Adipocyte (in vitro differentiated cells): ENCODE data around the gene ALPG.

Source experiments
- DNase-seq: peaks from one replicate; pipeline ENCODE4 v3.0.0-alpha.2; 2015; ENCODE audit warnings: low read depth
- H3K27me3 ChIP-seq: replicated peaks from 2 replicates; pipeline ENCODE4 v1.7.0; 2013; ENCODE audit warnings: mild to moderate bottlenecking, low read length, moderate library complexity; ENCODE audit not compliant: control insufficient read depth, insufficient read depth
- H3K36me3 ChIP-seq: 2 replicates; pipeline ENCODE4 v1.7.0; 2013; ENCODE audit warnings: low read length, mild to moderate bottlenecking, moderate library complexity; ENCODE audit not compliant: control insufficient read depth, insufficient read depth, severe bottlenecking
- H3K4me1 ChIP-seq: 2 replicates; pipeline ENCODE4 v1.7.0; 2013; ENCODE audit warnings: mild to moderate bottlenecking, low read length, moderate library complexity; ENCODE audit not compliant: control insufficient read depth, insufficient read depth
- H3K4me3 ChIP-seq: 2 replicates; pipeline ENCODE4 v1.7.0; 2013; ENCODE audit warnings: mild to moderate bottlenecking, low read length, moderate library complexity
- H3K9ac ChIP-seq: 2 replicates; pipeline ENCODE4 v1.7.0; 2013; ENCODE audit warnings: mild to moderate bottlenecking, low read length, moderate library complexity
- H3K9me3 ChIP-seq: 2 replicates; pipeline ENCODE4 v1.7.0; 2013; ENCODE audit warnings: mild to moderate bottlenecking, low read length, moderate library complexity; ENCODE audit not compliant: control insufficient read depth

The ALPG gene

DNA sequence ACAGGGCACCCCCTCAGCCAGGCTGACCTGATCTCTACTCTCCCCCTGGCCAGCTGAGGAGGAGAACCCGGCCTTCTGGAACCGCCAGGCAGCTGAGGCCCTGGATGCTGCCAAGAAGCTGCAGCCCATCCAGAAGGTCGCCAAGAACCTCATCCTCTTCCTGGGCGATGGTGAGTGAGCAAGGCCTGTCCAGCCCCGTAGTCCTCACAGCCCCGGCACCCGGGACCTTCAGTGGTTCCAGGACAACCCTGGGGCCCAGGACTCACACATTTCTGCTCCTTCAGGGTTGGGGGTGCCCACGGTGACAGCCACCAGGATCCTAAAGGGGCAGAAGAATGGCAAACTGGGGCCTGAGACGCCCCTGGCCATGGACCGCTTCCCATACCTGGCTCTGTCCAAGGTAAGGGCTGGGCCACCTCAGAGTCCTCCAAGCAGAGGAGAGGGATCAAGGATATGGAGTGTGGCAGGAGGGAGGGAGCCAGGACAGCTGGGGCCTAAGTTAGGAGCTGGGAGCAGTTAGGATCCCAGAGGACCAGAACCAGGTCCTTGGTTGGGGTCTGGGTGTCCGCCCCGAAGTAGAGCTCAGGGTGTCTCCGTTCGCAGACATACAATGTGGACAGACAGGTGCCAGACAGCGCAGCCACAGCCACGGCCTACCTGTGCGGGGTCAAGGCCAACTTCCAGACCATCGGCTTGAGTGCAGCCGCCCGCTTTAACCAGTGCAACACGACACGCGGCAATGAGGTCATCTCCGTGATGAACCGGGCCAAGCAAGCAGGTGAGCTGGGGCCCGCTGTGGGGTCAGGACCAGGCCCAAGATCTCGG, 49.9 kb downstream of the ALPG start:
- H3K4me1 ChIP-seq, result no peaks in the 10 kb centered on the region
- H3K27me3 ChIP-seq, result peaks cover 50% of the 10 kb centered on the region
- no peak for DNase-seq

DNA sequence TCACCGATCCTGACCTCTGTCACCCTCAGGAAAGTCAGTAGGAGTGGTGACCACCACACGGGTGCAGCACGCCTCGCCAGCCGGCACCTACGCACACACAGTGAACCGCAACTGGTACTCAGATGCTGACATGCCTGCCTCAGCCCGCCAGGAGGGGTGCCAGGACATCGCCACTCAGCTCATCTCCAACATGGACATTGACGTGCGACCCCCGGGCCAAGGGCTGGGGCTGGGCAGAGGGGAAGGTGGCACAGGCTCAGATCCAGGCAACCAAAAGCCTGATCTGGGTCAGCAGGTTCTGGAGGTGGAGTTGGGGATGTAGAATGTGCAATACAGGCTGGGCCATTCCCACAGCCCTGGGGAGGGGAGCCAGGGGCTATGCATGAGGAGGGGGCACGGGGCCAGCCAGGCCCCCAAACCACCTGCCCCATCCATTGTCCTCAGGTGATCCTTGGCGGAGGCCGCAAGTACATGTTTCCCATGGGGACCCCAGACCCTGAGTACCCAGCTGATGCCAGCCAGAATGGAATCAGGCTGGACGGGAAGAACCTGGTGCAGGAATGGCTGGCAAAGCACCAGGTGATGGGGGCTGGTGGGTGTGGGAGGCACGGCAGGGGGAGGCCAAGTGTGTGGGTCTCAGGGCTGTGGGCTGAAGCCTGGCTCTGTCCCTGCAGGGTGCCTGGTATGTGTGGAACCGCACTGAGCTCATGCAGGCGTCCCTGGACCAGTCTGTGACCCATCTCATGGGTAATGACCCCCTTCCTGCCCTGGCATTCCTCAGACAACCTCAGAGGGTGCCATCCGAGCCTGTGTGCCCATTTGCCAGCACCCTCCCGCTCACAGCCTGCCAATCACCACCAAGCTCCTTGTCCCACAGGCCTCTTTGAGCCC, 50.7 kb downstream of the ALPG start:
- Histone ChIP-seq H3K27me3 (peaks cover 52% of the 10 kb centered on the region), H3K4me1 (no peaks in the 10 kb centered on the region), H3K36me3 (no peaks in the 10 kb centered on the region), H3K4me3 (no peak overlapping the region), H3K9ac (no peak overlapping the region), H3K9me3 (no peaks in the 10 kb centered on the region)
- no peak for DNase-seq

More for the DNA sequence above, 49.9 kb downstream of the ALPG start:
- H3K9me3 ChIP-seq, result no peaks in the 10 kb centered on the region
- no peak overlapping the region for H3K4me3 ChIP-seq
- no peak overlapping the region for H3K9ac ChIP-seq
- no peaks in the 10 kb centered on the region for H3K36me3 ChIP-seq

DNA sequence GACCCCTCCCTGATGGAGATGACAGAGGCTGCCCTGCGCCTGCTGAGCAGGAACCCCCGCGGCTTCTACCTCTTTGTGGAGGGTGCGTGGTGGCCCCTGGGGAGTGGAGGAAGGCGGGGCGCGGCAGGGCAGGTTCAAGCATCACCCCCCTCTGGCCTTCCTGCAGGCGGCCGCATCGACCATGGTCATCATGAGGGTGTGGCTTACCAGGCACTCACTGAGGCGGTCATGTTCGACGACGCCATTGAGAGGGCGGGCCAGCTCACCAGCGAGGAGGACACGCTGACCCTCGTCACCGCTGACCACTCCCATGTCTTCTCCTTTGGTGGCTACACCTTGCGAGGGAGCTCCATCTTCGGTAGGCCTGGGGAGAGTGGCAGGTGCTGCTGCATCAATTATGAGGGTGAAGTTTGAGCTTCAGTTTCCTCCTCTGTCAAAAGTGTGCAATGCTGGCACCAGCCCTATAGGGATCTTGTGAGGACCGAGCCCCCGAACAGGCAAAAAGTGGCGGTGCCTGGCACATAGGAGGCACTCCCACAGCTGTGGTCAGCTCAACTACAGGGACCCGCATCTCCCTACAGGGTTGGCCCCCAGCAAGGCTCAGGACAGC, 51.5 kb downstream of the ALPG start:
- no peaks in the 10 kb centered on the region for H3K4me1 ChIP-seq
- H3K4me3 ChIP-seq, result no peak overlapping the region
- peaks cover 58% of the 10 kb centered on the region for H3K27me3 ChIP-seq
- H3K36me3 ChIP-seq, result no peaks in the 10 kb centered on the region
- no peaks in the 10 kb centered on the region for H3K9me3 ChIP-seq
- H3K9ac ChIP-seq, result no peak overlapping the region
- no peak for DNase-seq

DNA sequence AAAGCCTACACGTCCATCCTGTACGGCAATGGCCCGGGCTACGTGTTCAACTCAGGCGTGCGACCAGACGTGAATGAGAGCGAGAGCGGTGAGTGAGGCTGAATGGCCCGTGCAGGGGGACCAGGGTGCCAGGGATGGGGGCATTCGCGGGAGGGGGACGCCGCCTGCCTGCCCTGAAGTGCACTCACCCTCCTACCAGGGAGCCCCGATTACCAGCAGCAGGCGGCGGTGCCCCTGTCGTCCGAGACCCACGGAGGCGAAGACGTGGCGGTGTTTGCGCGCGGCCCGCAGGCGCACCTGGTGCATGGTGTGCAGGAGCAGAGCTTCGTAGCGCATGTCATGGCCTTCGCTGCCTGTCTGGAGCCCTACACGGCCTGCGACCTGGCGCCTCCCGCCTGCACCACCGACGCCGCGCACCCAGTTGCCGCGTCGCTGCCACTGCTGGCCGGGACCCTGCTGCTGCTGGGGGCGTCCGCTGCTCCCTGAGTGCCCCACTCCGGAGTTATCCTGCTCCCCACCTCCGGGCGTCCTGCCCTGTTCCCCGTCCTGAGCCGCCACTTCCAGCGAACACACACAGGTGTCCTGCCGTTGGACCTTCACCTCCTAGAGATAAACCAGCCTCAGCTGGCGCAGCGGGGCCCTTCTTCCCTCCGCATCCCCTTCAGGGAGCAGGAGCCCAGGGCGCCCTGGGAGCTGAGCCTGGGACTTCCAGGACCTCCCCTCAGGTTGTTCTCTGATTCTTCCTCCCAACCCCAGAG, 52.2 kb downstream of the ALPG start:
- Histone ChIP-seq H3K36me3 (no peaks in the 10 kb centered on the region), H3K4me3 (no peak overlapping the region), H3K27me3 (peaks cover 64% of the 10 kb centered on the region), H3K9ac (no peak overlapping the region), H3K4me1 (no peaks in the 10 kb centered on the region), H3K9me3 (no peaks in the 10 kb centered on the region)
- DNase-seq, result no peak

DNA sequence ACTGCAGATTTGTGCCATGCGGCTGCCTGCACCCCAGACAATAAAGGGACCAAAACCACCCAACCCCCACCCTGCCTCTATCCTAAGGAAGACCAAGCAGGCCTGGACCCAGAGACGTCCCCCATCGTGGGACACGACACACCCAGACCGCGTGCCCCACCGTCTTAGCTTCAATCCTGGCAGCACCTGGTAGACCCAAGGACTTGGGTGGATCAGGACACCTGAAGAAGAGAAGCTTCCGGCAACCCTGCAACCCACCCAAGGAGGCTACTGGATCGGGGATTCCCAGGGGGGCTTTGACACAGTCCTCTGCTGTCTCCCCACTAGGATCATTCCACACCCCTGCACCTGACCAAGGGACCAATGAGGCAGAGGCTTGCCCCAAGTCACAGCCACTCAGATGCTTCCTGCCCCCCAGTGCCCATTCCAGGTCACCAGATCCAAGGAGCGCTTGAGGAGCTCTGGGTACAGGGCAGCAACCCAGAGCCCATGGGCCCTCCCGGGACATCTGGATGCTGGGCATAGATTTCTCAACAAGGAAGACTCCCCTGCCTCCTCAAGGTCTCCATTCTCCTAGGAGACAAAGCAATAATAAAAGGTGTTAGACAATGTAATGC, 52.9 kb downstream of the ALPG start:
- Histone ChIP-seq H3K4me1 (no peaks in the 10 kb centered on the region), H3K27me3 (peaks cover 69% of the 10 kb centered on the region), H3K9me3 (no peaks in the 10 kb centered on the region), H3K9ac (no peak overlapping the region), H3K36me3 (no peaks in the 10 kb centered on the region), H3K4me3 (no peak overlapping the region)
- no peak for DNase-seq

DNA sequence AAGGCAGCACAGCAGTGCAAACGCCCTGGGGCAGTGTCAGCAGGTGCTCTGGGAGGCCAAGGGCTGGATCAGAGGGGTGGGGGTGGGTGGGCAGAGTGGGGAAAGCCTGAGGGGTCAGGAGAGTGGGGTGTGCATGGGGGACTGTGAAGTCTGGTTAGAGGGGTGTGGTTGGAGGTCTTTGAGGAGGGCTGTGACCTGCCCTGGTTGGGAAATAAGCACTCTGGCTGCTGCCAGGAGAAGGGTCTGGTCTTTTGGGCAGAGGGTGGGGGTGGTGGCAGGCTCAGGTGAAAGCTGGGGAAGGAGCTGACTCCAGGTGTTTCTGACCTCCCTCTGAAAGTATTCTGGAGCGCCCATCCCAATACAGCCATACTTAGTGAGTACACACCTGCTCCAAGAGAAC, 53.5 kb downstream of the ALPG start:
- Histone ChIP-seq H3K36me3 (no peaks in the 10 kb centered on the region), H3K4me1 (no peaks in the 10 kb centered on the region), H3K4me3 (no peak overlapping the region), H3K27me3 (peaks cover 65% of the 10 kb centered on the region), H3K9ac (no peak overlapping the region), H3K9me3 (no peaks in the 10 kb centered on the region)
- DNase-seq, result no peak
